ENCODE results near the gene EMC7.
A peak's percentile ranks its signal among the peaks of the same experiment; 100 is the strongest.
"Not testable (repeated sequence)": the region's sequence is repeated elsewhere in the genome, so short reads cannot be mapped to it uniquely, and the experiment has no call there.

EMC7 gene

DNA sequence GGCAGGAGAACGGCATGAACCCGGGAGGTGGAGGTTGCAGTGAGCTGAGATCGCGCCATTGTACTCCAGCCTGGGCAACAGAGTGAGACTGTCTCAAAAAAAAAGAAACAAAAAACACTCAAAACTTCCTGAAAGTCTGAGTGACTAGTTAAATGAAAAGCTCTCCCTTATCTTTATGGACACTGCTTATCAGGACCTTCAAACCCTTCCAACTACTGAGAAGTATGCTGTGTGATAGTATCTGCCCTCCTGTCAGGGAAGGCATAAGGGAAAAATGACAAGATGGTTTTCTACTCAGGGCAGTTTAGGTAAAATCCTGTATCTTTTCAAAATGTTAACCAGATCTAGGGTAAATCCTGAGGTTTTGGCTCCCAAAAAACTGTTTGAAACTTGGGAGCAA lies 21.8 kb downstream of the EMC7 start:
- DNase-seq: no peak

DNA sequence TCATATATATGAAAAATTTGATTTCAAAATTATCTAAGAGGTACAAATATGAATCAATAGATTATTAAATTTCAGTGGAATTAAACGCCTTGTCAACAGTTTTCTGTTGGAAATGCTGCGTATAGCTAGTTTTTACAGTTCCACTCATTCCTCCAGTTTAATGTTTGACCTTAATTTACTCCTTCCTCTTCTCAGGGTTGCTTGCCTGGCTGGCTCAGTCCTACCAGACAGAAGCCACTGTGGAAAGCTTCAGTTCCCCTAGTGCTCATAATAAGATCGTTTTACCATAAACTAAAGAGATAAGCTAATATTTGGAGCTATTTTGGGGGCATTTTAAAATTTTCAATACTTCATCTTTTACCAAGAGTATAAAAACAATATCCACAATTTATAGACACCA lies 22.8 kb downstream of the EMC7 start:
- DNase-seq: no peak

DNA sequence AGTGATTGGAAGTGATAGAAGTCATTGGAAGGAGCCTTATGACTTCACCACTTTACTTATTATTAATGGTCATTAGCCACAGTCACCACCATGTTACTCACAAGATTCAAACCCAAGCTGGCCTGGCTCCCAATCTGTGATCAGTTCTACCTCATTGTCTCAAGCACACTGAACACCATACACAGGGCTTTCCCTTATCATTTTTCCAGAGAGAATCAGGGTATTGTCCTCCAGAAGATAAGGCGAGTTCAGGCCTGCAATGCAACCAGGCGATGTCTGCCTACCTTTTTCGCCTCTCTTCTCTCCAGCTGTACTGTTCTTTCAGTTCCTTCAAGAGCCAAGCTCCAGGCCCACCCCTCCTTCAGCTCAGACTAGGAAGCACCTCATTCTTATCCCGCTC lies 24.9 kb downstream of the EMC7 start:
- DNase-seq: no peak

- DNase-seq: no peak
These were observed 31.7 kb downstream of the EMC7 start for GRCh38 chr15:34070003-34070402.

DNA sequence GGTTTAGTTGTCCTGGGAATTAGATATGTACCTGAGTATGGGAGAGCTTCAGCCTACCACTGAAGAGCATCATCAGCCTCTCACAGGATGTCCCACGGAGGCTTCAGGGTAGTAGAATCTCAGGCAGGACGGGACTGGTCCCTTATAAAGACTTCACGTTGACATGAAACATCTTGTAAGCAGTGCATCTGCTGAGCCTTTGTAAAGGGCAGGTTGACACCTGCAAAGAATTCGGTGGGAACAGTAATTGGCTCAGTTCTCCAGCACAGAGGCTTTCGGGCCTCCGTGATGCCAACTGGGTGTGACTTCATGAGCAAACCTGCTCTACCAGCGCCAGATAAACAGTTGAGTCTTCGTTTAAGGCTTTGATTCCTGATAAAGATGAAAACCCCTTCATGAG lies 35.7 kb downstream of the EMC7 start:
- no peak for DNase-seq

GRCh38 chr15:34065261-34065660 lies 36.4 kb downstream of the EMC7 start:
- no peak for DNase-seq

- no peak for DNase-seq
These were observed 37.2 kb downstream of the EMC7 start for GRCh38 chr15:34064438-34064837.

DNA sequence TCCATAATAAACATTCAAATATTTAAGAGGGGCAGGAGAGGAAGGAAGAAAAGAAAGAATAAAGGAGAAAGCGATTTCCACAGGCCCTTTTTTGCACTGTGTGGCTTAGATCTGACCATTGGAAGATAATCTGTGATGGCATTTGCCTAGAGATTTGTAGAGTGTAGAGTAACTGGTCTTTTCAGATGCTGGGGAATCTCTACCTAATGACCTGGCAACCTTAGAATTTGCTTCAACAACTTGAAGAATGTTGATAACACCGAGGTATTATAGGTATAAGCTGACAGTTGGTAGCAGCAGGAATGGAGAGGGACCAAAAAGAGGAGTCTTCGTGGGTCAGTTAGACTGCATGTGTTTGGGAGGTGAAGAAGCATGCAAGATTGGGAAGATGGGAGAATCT lies 41.7 kb downstream of the EMC7 start:
- no peak for DNase-seq

DNA sequence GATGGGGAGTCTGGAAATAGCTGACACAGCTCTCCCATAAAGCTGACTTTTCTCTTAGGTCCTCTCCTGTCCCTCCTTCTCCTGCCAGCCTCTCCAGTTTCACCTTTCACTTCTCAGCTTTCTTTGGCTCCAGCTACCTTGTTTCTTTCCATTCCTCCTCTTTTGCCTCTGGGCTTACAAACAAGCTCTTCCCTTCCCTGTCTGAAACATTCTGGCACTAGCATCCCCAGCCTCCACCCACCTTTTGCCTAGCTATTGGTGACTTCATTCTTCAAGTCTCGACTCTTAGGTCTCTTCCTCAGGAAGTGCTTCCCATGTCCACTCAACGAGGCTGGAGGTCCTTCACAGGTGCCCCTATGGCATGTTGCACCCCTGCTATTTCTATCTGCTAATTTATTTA lies 42.2 kb downstream of the EMC7 start:
- DNase-seq: no peak

GRCh38 chr15:34056911-34057310 lies 44.8 kb downstream of the EMC7 start:
- no peak for DNase-seq

DNA sequence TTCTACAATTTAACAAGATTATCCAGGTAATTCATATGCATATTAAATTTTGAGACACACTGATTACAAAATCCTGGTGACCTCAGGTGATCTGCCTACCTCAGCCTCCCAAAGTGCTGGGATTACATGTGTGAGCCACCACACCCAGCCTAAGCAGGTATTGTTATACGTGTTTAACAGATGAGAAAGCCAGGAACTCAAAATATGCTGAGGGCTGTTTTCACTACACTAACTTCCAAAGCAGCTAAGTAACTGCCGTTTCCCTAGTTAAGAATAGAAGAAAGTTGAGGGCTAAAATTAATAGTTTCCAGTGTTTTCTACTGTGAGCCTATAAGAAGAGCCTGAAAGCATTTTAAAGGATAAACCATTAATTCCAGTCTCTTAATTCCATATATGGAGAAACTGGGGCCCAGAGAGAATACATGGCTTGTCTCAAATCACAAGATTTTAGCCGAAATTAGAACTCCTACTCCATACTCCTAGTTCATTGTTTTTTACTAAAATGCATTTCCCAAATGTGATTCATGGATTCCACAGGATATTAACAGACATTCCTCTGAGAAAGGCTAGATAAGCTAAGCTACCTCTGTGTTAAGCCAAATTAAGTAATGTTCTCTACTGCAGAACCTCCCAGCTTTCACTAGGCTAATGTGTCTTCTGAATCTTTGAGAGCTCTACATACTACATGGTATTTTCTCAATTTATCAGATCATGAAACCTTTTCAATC lies 45.6 kb downstream of the EMC7 start:
- no peak for DNase-seq

- no peak for DNase-seq
These were observed 47.5 kb downstream of the EMC7 start for GRCh38 chr15:34054081-34054707.

GRCh38 chr15:34050385-34050784 lies 51.3 kb downstream of the EMC7 start:
- not testable (repeated sequence) for DNase-seq

- DNase-seq: no peak
These were observed 52.5 kb downstream of the EMC7 start for GRCh38 chr15:34049112-34049511.

- DNase-seq: no peak
These were observed 53.5 kb downstream of the EMC7 start for GRCh38 chr15:34047893-34048775.

DNA sequence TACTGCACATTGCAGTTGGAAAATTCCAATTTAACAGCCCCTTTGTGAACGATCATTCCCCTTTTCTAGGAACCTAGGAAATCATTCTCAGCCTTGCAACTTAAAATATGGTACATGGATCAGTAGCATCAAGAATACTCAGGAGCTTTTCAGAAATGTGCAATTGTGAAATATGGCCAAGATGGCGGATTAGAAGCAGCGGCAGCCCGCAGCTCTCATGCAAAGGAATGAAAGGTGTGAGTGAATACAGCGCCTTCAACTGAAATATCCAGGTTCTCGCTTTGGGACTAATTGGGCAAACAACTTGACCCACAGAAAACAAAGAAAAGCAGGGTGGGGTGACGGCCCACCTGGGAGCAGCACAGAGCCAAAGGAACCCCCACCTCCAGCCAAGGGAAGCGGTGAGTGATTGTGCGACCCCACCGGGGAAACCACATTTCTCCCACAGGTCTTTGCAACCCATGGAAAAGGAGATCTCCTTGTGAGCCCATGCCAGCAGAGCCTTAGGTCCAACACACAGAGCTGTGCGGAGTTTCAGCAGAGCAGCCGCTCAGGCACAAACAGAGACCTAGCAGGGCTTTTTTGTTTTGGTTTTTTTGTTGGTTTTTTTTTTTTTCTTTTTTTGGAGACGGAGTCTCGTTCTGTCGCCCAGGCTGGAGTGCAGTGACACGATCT lies 55.1 kb downstream of the EMC7 start:
- no peak for DNase-seq

DNA sequence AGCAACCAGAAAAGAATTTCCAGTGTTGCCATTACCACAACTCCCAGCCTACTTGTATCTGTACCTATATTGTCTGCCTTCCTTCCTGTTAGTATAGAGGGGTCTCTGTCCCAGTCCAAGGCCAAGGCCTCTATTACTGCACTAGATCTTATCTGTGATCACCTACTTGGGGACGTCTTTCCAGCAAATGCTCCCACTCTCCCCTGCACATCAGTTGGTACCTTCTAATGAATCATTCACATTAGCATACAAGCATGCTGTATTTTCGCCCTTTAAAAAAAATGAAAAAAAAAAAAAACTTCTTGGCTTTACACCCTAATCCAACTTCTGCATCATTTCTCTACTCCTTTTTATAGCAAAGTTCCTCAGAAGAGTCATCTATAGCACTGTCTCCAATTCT lies 57.8 kb downstream of the EMC7 start:
- no peak for DNase-seq

- no peak for DNase-seq
These were observed 58.3 kb downstream of the EMC7 start for GRCh38 chr15:34043391-34043790.

DNA sequence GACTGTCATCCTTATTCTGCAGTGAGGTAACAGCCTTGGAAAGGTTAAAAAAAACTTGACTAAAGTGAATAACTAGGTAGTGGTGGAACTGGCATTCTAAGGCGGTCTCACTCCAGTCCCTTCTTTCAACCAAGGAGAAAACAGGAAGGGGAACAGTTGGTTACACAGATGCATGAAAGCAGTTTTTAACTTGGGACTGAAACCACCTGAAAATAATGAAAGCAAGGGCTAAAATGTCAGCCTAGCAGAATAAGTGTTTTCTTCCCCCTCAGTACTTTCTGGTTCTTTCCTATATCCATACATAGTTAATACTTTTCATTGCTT lies 61.9 kb downstream of the EMC7 start:
- no peak for DNase-seq

DNA sequence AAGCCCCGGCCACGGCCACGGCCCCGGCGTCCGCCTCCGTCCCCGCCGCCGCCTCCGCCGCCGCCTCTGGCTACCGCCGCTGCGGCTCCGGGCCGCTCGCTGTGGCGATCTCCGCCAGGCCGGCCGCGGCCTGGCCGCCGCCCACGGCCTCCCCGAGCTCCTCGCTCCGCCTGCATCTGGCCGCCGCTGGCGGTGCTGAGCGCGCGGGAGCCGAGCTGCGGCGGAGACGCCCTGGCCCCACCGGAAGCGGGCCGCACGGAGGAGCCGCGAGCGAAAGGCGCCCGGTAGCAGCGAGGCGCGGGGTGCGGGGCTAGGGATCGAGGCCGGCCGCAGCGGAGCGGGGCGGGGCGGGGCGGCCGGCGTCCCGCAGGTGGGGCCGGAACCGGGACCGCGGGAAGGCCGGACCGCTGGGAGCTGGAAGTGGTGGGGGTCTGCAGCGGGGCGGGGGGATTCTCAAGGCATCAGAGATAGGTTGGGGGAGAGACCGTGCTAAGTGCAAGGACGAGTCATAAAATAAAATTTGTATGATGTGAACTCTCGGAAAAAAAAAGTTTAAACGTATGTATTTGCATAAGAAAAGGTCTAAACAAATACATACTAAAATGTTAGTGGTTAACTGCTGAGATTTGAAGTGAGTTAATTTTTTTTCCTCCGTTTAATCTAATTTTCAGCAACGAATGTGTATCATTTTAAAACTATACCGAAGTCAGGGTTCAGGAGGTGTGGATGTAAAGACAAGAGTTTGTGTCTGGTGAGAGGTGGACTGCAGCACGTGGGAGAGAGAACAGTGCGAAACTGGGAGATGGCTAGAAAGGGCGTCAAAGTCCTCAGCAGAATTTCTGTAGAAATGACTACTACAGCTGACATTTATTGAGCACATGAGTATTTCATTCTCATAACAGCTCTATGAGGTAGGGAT lies 62.5 kb downstream of the EMC7 start, which contains the start of gene AVEN:
AVEN (minus strand) TSS at position 334 of the 919 bp plus-strand sequence; CDS start at position 176, 158 bp downstream.
- DNase-seq: peak; percentile 49

- DNase-seq: peak; percentile 67
These were observed 63.4 kb downstream of the EMC7 start for GRCh38 chr15:34038023-34038870.

Data from stimulated activated naive CD4-positive, alpha-beta T cell treated with Interleukin-2 at 50 U/mL for 16 hours (primary cell).